Small intestine (tissue), 7 donors: ENCODE measurements around the gene ATG4B. TPM values are rescaled to one million over a fixed set of nuclear protein-coding genes. Genes with fewer than 3 reads are reported as not detected.
"Not testable (repeated sequence)": the region's sequence is repeated elsewhere in the genome, so short reads cannot be mapped to it uniquely, and the experiment has no call there.

ENCODE experiments used
- DNase-seq, 2 donors: peaks; one replicate each; pipeline versions ENCODE4 v3.0.0 to v3.0.0-alpha.2; 2013
- FAIRE-seq: peaks from 2 replicates; lab custom pipeline; 2012; peaks lifted over from hg19 to GRCh38; lab: Jason Lieb, UNC
- H3K27ac ChIP-seq, 3 donors: one replicate each; pipeline ENCODE4 v1.5.1; 2013; ENCODE audit warnings: low read length in 2 of 3, mild to moderate bottlenecking in 2 of 3, control low read depth in 1 of 3, inconsistent platforms in 1 of 3, low read depth in 1 of 3, moderate library complexity in 1 of 3
- H3K27me3 ChIP-seq, 3 donors: one replicate each; pipeline ENCODE4 v1.6.1; 2013; ENCODE audit warnings: low read length in 3 of 3, inconsistent platforms in 1 of 3; ENCODE audit not compliant: control insufficient read depth in 3 of 3, insufficient read depth in 3 of 3
- H3K36me3 ChIP-seq, 3 donors: one replicate each; pipeline ENCODE4 v1.6.1; 2013; ENCODE audit warnings: low read length in 3 of 3, inconsistent platforms in 1 of 3, low read depth in 1 of 3, mild to moderate bottlenecking in 1 of 3, moderate library complexity in 1 of 3; ENCODE audit not compliant: control insufficient read depth in 3 of 3, insufficient read depth in 2 of 3
- H3K4me1 ChIP-seq, 3 donors: one replicate each; pipeline ENCODE4 v1.6.1; 2013; ENCODE audit warnings: low read length in 2 of 3, inconsistent platforms in 1 of 3, low read depth in 1 of 3, mild to moderate bottlenecking in 1 of 3, moderate library complexity in 1 of 3; ENCODE audit not compliant: control insufficient read depth in 3 of 3, insufficient read depth in 2 of 3
- H3K4me3 ChIP-seq, 3 donors: one replicate each; pipeline ENCODE4 v1.5.1; 2013; ENCODE audit warnings: low read length in 3 of 3, control low read depth in 1 of 3, inconsistent platforms in 1 of 3, low read depth in 1 of 3, mild to moderate bottlenecking in 1 of 3, moderate library complexity in 1 of 3
- H3K9me3 ChIP-seq, 2 donors: one replicate each; pipeline ENCODE4 v1.6.1; 2013; ENCODE audit warnings: low read depth in 1 of 2, low read length in 1 of 2; ENCODE audit not compliant: control insufficient read depth in 2 of 2, insufficient read depth in 1 of 2
- WGBS, 3 donors: extraction: QIAGEN DNeasy Blood & Tissue Kit; methylation state at CpG; one replicate each; pipeline ENCODE4 v1.1.7; 2013; 5-methylcytosine and 5-hydroxymethylcytosine counted together
- polyA plus RNA-seq, 4 donors: library from polyadenylated mRNA; stranded (reverse) in 3 of 4; unstranded in 1 of 4; fragments of 200-250 nt in 3 of 4; fragments of 120-200 nt in 1 of 4; gene quantifications; one replicate each; pipeline versions ENCODE4 v1.2.1 to v1.2.3, GENCODE V29; 2013
- donor health status: healthy with polysubstance abuse.
- donor health status: control.
- donor health status: control.
- donor health status: Bipolar disorder and iron deficiency.
- donor health status: healthy.

ATG4B gene
- polyA plus RNA-seq, 4 donors, result 44.2 to 196 (median 85.0) TPM

DNA sequence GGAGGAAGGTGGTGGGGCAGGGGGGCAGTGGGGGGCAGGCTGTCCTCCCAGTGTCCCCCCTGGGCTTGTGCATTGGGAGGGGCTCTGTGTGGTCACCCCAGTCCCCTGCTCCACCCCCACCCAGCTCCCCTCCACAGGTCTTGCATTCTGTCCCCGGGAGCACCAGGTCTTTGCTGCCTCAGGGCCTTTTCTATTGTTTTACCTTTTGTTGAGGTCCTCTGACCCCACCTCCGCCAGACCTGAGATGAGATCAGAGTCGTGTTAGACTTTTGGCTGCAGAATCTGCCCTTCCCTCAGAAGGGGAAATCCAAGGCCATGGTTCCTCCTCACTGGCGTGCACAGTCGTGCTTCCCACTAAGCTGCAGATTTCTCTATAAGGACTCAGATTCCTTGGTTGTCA lies 20.8 kb downstream of the ATG4B start:
- no peak for DNase-seq
- no peaks in the 10 kb centered on the region for H3K27me3 ChIP-seq
- peaks cover 17 to 88% (median 18%) of the 10 kb centered on the region in 3 donors for H3K36me3 ChIP-seq
- no peak overlapping the region for H3K27ac ChIP-seq
- WGBS, 3 donors, result 76 to 85% (median 79%) methylated on average over 5 of the region's 5 CpGs
- H3K4me3 ChIP-seq, result no peak overlapping the region
- no peaks in the 10 kb centered on the region for H3K9me3 ChIP-seq
- no peaks in the 10 kb centered on the region for H3K4me1 ChIP-seq
- FAIRE-seq, result no peak

DNA sequence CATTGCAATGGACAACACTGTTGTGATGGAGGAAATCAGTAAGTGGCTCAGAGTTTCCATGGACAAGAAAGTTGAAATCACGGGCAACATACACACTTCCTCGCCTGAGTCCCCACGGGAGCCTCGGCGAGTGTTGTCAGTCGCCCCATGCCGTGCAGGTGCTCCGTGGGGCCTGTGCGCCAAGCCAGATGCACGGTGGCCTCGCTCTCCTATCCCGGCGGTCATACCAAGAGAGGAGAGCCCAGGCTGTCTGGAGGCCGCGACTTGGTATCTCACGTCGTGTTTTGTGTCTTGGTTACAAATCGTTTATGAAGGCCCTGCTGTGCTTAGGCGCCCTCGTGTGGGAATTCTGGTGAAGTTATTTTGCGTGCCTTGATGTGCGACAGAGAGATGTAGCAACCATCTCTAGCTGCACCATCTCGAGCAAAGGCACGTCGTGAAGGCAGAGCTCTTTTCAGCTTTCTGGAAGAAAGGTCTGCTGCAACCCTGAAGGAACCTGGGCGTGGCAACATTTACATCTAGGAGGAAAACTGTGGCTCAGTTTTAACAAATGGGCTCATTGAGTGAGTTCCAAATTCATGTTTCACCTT lies 21.8 kb downstream of the ATG4B start:
- H3K27ac ChIP-seq, result no peak overlapping the region
- peaks cover 13 to 82% (median 18%) of the 10 kb centered on the region in 3 donors for H3K36me3 ChIP-seq
- no peaks in the 10 kb centered on the region for H3K27me3 ChIP-seq
- no peak for FAIRE-seq
- H3K9me3 ChIP-seq, result no peaks in the 10 kb centered on the region
- 52 to 57% (median 56%) methylated on average over 26 of the region's 26 CpGs for WGBS, 3 donors
- DNase-seq, result peak; percentile 69 to 72
- H3K4me1 ChIP-seq, result no peaks in the 10 kb centered on the region
- H3K4me3 ChIP-seq, result no peak overlapping the region

DNA sequence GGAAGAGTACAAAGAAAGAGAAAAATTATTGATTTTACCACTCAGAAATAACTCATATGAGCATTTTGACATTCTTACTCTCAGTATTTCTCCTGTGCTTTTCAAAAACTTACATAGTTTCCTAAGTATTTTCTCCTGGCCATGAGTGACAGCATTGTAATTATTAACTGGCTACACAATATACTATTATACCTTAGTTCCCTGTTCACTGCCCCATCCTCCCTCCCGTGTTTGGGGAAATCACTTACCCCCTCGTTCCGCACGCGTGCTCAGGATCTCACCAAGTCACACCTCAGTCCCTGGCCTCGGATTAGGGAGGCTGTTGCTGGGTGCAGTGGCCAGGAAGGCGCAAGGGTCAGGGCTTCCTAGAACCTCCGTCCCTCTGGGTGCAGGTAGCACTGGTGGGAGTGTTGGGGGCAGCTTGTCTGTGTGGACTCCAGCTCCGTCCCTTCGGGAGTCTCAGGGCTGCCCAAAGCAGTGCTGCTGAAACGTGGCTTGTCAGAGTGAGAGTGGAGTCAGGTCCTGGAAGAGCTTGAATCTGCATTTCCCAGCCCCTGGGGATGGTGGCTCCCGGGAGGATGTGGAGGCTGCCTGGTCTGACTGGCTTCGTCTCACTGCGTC lies 23.2 kb downstream of the ATG4B start:
- no peak for FAIRE-seq
- Histone ChIP-seq H3K27ac (no peak overlapping the region), H3K36me3 (peaks cover 5 to 72% (median 8%) of the 10 kb centered on the region in 3 donors), H3K27me3 (no peaks in the 10 kb centered on the region), H3K4me1 (no peaks in the 10 kb centered on the region), H3K4me3 (no peak overlapping the region), H3K9me3 (no peaks in the 10 kb centered on the region)
- WGBS, 3 donors, result 94 to 95% (median 95%) methylated on average over 14 of the region's 14 CpGs
- DNase-seq, result no peak

DNA sequence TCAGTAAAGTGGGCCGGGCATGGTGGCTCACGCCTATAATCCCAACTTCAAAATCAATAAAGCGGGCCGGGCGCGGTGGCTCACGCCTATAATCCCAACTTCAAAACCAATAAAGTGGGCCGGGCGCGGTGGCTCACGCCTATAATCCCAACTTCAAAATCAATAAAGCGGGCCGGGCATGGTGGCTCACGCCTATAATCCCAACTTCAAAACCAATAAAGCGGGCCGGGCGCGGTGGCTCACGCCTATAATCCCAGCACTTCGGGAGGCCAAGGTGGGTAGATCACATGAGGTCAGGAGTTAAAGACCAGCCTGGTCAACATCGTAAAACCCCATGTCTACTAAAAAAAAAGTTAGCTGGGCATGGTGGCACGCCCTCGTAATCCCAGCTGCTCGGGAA lies 25.2 kb downstream of the ATG4B start:
- 83 to 92% (median 89%) methylated on average over 24 of the region's 24 CpGs for WGBS, 3 donors
- FAIRE-seq, H3K4me3 ChIP-seq, H3K4me1 ChIP-seq, H3K9me3 ChIP-seq, H3K27me3 ChIP-seq, H3K27ac ChIP-seq: not testable (repeated sequence)
- peak in 1 of 2 donors; percentile 13 for DNase-seq
- peaks cover 7 to 70% (median 7%) of the 10 kb centered on the region in 3 donors for H3K36me3 ChIP-seq

DNA sequence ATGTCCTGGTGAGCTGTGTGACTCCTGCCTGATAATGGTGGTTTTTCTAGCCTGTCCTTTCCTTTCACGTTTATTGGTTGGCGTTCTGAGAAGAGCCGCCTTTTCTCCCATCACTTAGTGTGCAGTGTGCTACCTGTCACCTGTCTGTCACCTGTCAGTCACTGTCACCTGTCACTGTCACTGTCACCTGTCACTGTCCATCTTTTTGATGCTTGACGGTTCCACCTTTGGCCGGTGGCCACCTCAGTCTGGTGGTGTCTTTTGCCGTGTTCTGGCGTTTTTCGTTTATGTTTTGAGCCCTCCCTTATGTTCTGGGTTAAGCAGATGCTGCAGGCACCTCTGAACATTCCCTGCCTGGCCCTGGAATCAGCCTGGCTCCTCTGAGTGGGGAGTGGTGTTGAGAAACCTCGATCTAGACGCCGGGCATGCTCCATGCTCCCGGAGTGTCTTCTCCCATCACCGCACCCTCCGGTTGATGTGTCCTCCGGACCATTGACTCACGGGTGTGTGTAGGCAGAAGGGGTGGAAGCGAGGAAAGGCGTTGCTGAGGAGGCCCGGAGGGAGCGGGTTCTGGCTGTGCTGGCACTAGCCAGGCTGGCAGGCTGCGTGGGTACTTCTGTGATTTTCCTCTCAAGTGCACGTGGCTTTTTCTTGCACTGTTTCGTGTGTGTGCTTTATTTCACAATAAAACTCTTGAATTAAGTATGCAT lies 28.4 kb downstream of the ATG4B start:
- H3K36me3 ChIP-seq, result peaks cover 9 to 73% (median 18%) of the 10 kb centered on the region in 3 donors
- no peaks in the 10 kb centered on the region for H3K4me1 ChIP-seq
- no peaks in the 10 kb centered on the region for H3K9me3 ChIP-seq
- H3K27me3 ChIP-seq, result no peaks in the 10 kb centered on the region
- WGBS, 3 donors, result 87 to 89% (median 88%) methylated on average over 23 of the region's 23 CpGs
- H3K27ac ChIP-seq, result no peak overlapping the region
- no peak for DNase-seq
- H3K4me3 ChIP-seq, result no peak overlapping the region
- FAIRE-seq, result no peak

DNA sequence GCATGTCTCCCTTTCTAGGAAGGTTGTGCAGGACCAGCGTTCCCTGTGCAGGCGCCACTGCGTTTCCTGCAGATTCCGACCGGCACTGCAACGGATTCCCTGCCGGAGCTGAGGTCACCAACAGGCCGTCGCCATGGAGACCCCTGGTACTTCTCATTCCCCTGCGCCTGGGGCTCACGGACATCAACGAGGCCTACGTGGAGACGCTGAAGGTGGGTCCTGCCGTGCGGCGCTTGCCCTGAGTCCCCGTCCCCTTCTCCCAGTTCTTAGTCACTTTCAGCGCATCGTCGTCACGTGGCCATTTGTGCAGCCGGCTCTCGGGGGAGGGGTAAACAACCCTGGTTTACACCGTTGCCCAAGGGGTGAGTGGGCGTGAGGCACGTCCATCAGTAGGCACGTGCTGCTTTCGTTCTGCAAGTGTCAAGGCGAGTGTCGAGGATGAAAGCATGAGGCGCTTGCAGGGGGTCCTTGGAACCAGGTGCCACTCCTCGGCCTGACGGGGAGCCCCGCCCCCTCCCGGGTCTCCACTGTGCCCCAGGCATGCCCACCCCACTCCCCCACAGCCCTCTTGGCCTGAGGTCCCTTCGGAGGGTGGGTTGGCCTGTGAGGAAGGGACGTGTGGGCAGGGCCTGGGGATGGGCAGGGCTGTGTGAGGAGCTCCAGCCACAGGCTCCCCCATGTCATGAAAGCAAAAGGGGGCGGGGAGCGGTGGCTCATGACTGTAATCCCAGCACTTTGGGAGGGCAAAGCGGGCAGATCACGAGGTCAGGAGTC lies 29.3 kb downstream of the ATG4B start:
- Histone ChIP-seq H3K4me3 (no peak overlapping the region), H3K9me3 (no peaks in the 10 kb centered on the region), H3K27ac (no peak overlapping the region), H3K4me1 (no peaks in the 10 kb centered on the region), H3K36me3 (peaks cover 7 to 73% (median 19%) of the 10 kb centered on the region in 3 donors), H3K27me3 (no peaks in the 10 kb centered on the region)
- 81 to 92% (median 92%) methylated on average over 42 of the region's 42 CpGs for WGBS, 3 donors
- DNase-seq (no peak), FAIRE-seq (no peak)

DNA sequence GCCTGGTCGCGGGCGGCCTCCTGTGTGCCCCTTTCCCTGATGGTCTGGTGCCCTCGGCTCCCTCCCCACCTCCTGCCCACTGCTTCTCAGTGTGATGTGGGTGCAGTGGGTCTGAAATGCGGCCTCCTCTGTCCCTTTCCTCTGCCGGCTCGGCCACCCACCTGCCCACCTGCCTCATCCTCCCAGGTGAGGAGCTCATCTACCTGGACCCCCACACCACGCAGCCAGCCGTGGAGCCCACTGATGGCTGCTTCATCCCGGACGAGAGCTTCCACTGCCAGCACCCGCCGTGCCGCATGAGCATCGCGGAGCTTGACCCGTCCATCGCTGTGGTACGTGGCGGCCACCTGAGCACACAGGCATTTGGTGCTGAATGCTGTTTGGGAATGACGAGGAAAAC lies 30.9 kb downstream of the ATG4B start:
- Histone ChIP-seq H3K4me1 (no peaks in the 10 kb centered on the region), H3K27ac (no peak overlapping the region), H3K4me3 (no peak overlapping the region), H3K36me3 (peaks cover 7 to 80% (median 21%) of the 10 kb centered on the region in 3 donors), H3K27me3 (no peaks in the 10 kb centered on the region), H3K9me3 (no peaks in the 10 kb centered on the region)
- 95 to 97% (median 96%) methylated on average over 18 to 21 of the region's 21 CpGs for WGBS, 3 donors
- FAIRE-seq, result no peak
- DNase-seq, result no peak

DNA sequence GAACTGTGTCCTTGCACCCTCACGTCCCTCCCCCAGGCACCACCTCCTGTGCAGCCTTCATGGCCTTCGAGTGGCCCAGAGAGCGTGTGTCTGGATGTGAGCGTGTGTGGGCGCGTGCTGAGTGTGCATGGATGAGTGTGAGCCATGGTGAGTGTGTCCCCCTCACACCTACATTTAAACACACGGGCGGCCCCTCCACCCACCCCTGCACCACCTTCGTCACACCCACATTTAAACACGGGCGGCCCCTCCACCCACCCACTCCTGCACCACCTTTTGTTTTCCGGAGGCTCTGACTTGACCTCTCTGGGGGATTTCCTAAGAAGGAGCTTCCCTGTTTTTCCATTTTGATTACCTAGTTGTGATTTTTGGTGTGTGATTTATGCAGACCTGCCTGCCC lies 31.3 kb downstream of the ATG4B start:
- H3K9me3 ChIP-seq, result no peaks in the 10 kb centered on the region
- DNase-seq (no peak), FAIRE-seq (no peak)
- no peaks in the 10 kb centered on the region for H3K4me1 ChIP-seq
- H3K4me3 ChIP-seq, result no peak overlapping the region
- peaks cover 7 to 84% (median 21%) of the 10 kb centered on the region in 3 donors for H3K36me3 ChIP-seq
- no peaks in the 10 kb centered on the region for H3K27me3 ChIP-seq
- H3K27ac ChIP-seq, result no peak overlapping the region
- WGBS, 3 donors, result 90% methylated on average over 12 of the region's 12 CpGs
